Right lobe of liver (tissue), 6 donors: ENCODE measurements around the gene PSMG3. TPM values are rescaled to one million over a fixed set of nuclear protein-coding genes. Genes with fewer than 3 reads are reported as not detected.
A peak's percentile ranks its signal among the peaks of the same experiment; 100 is the strongest.

ENCODE experiments used
- ATAC-seq, 4 donors: fragments of 200-7000 bp; cut with Tn5 transposase; one replicate each; pipeline ENCODE4 v1.9.1; 2020; ENCODE audit warnings: mild to moderate bottlenecking in 4 of 4, moderate library complexity in 4 of 4
- DNase-seq, 3 donors: peaks; one replicate each; pipeline ENCODE4 v3.0.0-alpha.2; 2020
- H3K27ac ChIP-seq, 3 donors: fragments of 200-600 bp; one replicate each; pipeline ENCODE4 v1.8.0; 2022
- H3K27me3 ChIP-seq, 2 donors: fragments of 200-600 bp; one replicate each; pipeline ENCODE4 v1.8.0; 2022
- H3K36me3 ChIP-seq, 4 donors: fragments of 200-600 bp; sonication (generic) in 1 of 4; one replicate each; pipeline versions ENCODE4 v1.5.1 to v1.8.0; 2017 to 2022; ENCODE audit warnings: control low read depth in 1 of 4
- H3K4me1 ChIP-seq, 4 donors: fragments of 200-600 bp; sonication (generic) in 1 of 4; one replicate each; pipeline versions ENCODE4 v1.5.1 to v1.8.0; 2017 to 2022; ENCODE audit warnings: control low read depth in 1 of 4
- H3K4me3 ChIP-seq, 3 donors: fragments of 200-600 bp; one replicate each; pipeline ENCODE4 v1.8.0; 2022
- H3K9me3 ChIP-seq, 4 donors: fragments of 200-600 bp; sonication (generic) in 1 of 4; one replicate each; pipeline versions ENCODE4 v1.5.1 to v1.8.0; 2017 to 2022; ENCODE audit warnings: control low read depth in 1 of 4
- CTCF ChIP-seq, 4 donors: fragments of 200-600 bp in 3 of 4; fragments of 450-650 bp in 1 of 4; IDR thresholded peaks; one replicate each; pipeline versions ENCODE4 v1.5.1 to v1.8.0; 2016 to 2022; ENCODE audit warnings: antibody characterized with exemption in 4 of 4, mild to moderate bottlenecking in 2 of 4
- POLR2A ChIP-seq: fragments of 450-650 bp; IDR thresholded peaks from one replicate; pipeline ENCODE4 v1.6.1; 2017; ENCODE audit warnings: antibody characterized with exemption, mild to moderate bottlenecking
- WGBS: methylation state at CpG from one replicate; pipeline ENCODE4 v1.1.6; 2018; ENCODE audit warnings: low coverage, low lambda C conversion rate; ENCODE audit not compliant: insufficient coverage; ENCODE audit errors: missing lambda C conversion rate; 5-methylcytosine and 5-hydroxymethylcytosine counted together
- intact Hi-C, 2 donors: fragments of 100-400 bp; cut with DNase I; formaldehyde crosslinking; loops; one replicate each; pipeline versions ENCODE4 v1.11.2 to v1.14.1; 2022
- total RNA-seq, 6 experiments: library from RNA; depleted of rRNA in 2 of 6; stranded (reverse); fragments of >200 nt in 2 of 6; fragmentation: NEBNext Ultra II Directional in 3 of 6; extraction: Animal tissue kit (Norgen Biotek cat#: 25700) in 3 of 6; gene quantifications; one replicate each; pipeline versions ENCODE4 v1.1.0 to v1.2.4, GENCODE V29; 2016 to 2023
- donor health status: DM: no; HTN: yes; CAD: no.
- donor health status: DM: no; HTN: no; CAD: no.
- donor health status: DM: no; HTN: no; CAD: no.
- donor health status: DM: no; HTN: yes; CAD: no.
- donor health status: DM: no; HTN: yes; CAD: no.

Gene PSMG3
- total RNA-seq, 6 experiments from 2014 or later, result 7.6 to 28.1 (median 9.2) TPM

GRCh38 chr7:1554333-1555045 is 15.3 kb downstream of the PSMG3 start:
- peaks cover 0 to 9% (median 0%) of the 10 kb centered on the region in 4 donors for H3K4me1 ChIP-seq
- peak overlapping the region; percentile 57 to 61 (median 60) for H3K4me3 ChIP-seq
- no peaks in the 10 kb centered on the region for H3K9me3 ChIP-seq
- peak overlapping the region in 2 of 3 donors; percentile 76 to 82 for H3K27ac ChIP-seq
- WGBS, result 58% methylated on average over 7 of the region's 20 CpGs
- H3K36me3 ChIP-seq, result no peaks in the 10 kb centered on the region
- peak in 1 of 3 donors; percentile 19 for DNase-seq
- intact Hi-C loops, result loop anchor here in 1 of 2 donors (5.0 kb wide), 1 partner anchor 52 kb away; the partner anchor contains the start of gene INTS1
- ATAC-seq, result no peak
- TF ChIP-seq POLR2A, result no peak
- no peaks in the 10 kb centered on the region for H3K27me3 ChIP-seq

GRCh38 chr7:1553512-1554210 is 16.2 kb downstream of the PSMG3 start:
- Histone ChIP-seq H3K9me3 (no peaks in the 10 kb centered on the region), H3K27ac (no peak overlapping the region), H3K27me3 (no peaks in the 10 kb centered on the region), H3K4me3 (no peak overlapping the region), H3K4me1 (peaks cover 0 to 9% (median 0%) of the 10 kb centered on the region in 4 donors), H3K36me3 (no peaks in the 10 kb centered on the region)
- WGBS, result 100% methylated on average over 1 of the region's 28 CpGs
- no peak for ATAC-seq
- TF ChIP-seq CTCF (IDR thresholded peaks at IDR 0.05) (no peak), POLR2A (no peak)
- intact Hi-C loops, result loop anchor here in 1 of 2 donors (5.0 kb wide), 1 partner anchor 51 kb away; the partner anchor contains the start of gene INTS1
- DNase-seq, result peak in 1 of 3 donors; percentile 19

GRCh38 chr7:1552200-1552599 is 17.6 kb downstream of the PSMG3 start:
- peaks cover 0 to 9% (median 0%) of the 10 kb centered on the region in 4 donors for H3K4me1 ChIP-seq
- 84% methylated on average over 6 of the region's 7 CpGs for WGBS
- peaks cover 0 to 5% (median 1%) of the 10 kb centered on the region in 4 donors for H3K36me3 ChIP-seq
- no peaks in the 10 kb centered on the region for H3K9me3 ChIP-seq
- TF ChIP-seq POLR2A (no peak), CTCF (IDR thresholded peaks at IDR 0.05) (no peak)
- H3K27me3 ChIP-seq, result no peaks in the 10 kb centered on the region
- DNase-seq (no peak), ATAC-seq (no peak)
- H3K27ac ChIP-seq, result no peak overlapping the region
- intact Hi-C loops, result loop anchor here in 1 of 2 donors (5.0 kb wide), 1 partner anchor 50 kb away; the partner anchor contains the start of gene INTS1
- no peak overlapping the region for H3K4me3 ChIP-seq

GRCh38 chr7:1550846-1551155 is 19.0 kb downstream of the PSMG3 start:
- TF ChIP-seq POLR2A, result no peak
- no peak for TF ChIP-seq CTCF (IDR thresholded peaks at IDR 0.05)
- 82% methylated on average over 8 of the region's 17 CpGs for WGBS
- Histone ChIP-seq H3K4me1 (peaks cover 0 to 5% (median 0%) of the 10 kb centered on the region in 4 donors), H3K27me3 (no peaks in the 10 kb centered on the region), H3K27ac (no peak overlapping the region), H3K9me3 (no peaks in the 10 kb centered on the region), H3K36me3 (peaks cover 0 to 5% (median 1%) of the 10 kb centered on the region in 4 donors), H3K4me3 (no peak overlapping the region)
- ATAC-seq (no peak), DNase-seq (no peak)
- intact Hi-C loops, result loop anchor here in 1 of 2 donors (5.0 kb wide), 1 partner anchor 48 kb away; the partner anchor contains the start of gene INTS1
